Loucy (cell line): Measurements from ENCODE around the gene AVP.

Experiments
- EZH2phosphoT487 ChIP-seq: fragments of 200-600 bp; IDR thresholded peaks from 2 replicates; pipeline ENCODE4 v1.6.1; 2018; ENCODE audit warnings: antibody characterized with exemption, mild to moderate bottlenecking, moderate library complexity, borderline replicate concordance
- TF ChIP-seq, protein P1 (sequence below): fragments of 200-600 bp; sonication (generic); conservative IDR thresholded peaks from 2 replicates; pipeline ENCODE4 v1.5.1; 2014; ENCODE audit warnings: mild to moderate bottlenecking, antibody characterized with exemption, low read length

DNA sequence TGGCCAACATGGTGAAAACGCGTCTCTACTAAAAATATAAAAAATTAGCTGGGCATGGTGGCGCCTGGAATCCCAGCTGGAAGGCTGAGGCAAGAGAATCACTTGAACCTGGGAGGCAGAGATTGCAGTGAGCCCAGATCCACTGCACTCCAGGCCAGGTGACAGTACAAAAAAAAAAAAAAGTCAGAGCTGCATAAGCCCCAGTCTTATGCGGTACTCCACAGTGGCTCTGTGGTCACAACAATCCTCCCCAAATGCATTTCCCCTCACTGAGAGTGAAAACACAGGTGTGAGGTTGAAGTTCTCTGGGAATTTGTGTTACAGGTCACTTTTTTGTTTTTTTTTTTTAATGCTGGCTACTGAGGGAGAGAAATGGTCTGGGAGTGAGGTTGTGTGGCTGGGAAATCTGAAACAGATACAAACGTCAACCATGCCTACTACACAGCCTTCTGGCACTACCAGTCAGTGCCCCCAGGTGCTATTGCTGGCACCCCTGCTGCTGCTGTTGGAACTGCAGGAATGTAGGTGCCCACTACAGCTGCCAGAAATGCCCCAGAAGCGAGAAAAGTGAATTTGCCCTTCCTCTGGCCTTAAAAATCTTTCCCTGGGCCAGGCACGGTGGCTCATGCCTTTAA, 33.0 kb downstream of the AVP start:
- TF ChIP-seq, protein P1, sequence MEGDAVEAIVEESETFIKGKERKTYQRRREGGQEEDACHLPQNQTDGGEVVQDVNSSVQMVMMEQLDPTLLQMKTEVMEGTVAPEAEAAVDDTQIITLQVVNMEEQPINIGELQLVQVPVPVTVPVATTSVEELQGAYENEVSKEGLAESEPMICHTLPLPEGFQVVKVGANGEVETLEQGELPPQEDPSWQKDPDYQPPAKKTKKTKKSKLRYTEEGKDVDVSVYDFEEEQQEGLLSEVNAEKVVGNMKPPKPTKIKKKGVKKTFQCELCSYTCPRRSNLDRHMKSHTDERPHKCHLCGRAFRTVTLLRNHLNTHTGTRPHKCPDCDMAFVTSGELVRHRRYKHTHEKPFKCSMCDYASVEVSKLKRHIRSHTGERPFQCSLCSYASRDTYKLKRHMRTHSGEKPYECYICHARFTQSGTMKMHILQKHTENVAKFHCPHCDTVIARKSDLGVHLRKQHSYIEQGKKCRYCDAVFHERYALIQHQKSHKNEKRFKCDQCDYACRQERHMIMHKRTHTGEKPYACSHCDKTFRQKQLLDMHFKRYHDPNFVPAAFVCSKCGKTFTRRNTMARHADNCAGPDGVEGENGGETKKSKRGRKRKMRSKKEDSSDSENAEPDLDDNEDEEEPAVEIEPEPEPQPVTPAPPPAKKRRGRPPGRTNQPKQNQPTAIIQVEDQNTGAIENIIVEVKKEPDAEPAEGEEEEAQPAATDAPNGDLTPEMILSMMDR = no peak
- no peak for TF ChIP-seq EZH2phosphoT487
